Activated T-helper 1 cell treated with anti-CD3 and anti-CD28 coated beads, Interleukin-12 subunit alpha, Interleukin-12 subunit beta, Interleukin-2, Interleukin-4 antibody, amounts not matched to agents 30 ng/mL and 10 ng/mL and 1 ng/mL, durations not matched to agents 14 hours and 24 hours and 36 hours (primary cell): ENCODE data around the gene ITIH5. TPM values are rescaled to one million over a fixed set of nuclear protein-coding genes. Genes with fewer than 3 reads are reported as not detected.

Experiments
- DNase-seq: peaks from one replicate; pipeline ENCODE4 v3.0.0; 2021; ENCODE audit warnings: low spot score
- H3K27ac Mint-ChIP-seq: one replicate; pipeline ENCODE4 v1.8.0; 2021; ENCODE audit warnings: mild to moderate bottlenecking, mixed read lengths
- H3K27me3 Mint-ChIP-seq: one replicate; pipeline ENCODE4 v1.8.0; 2022; ENCODE audit warnings: mild to moderate bottlenecking, moderate library complexity, mixed read lengths; ENCODE audit not compliant: insufficient read depth
- H3K36me3 Mint-ChIP-seq: one replicate; pipeline ENCODE4 v1.8.0; 2021; ENCODE audit warnings: low read depth, mixed read lengths
- H3K4me1 Mint-ChIP-seq: one replicate; pipeline ENCODE4 v1.8.0; 2021; ENCODE audit warnings: low read depth, mixed read lengths
- H3K4me3 Mint-ChIP-seq: one replicate; pipeline ENCODE4 v1.8.0; 2021; ENCODE audit warnings: mild to moderate bottlenecking, moderate library complexity, mixed read lengths
- H3K9me3 Mint-ChIP-seq: one replicate; pipeline ENCODE4 v1.8.0; 2021; ENCODE audit warnings: mixed read lengths
- intact Hi-C: fragments of 100-400 bp; cut with micrococcal nuclease; formaldehyde crosslinking; loops from one replicate; pipeline ENCODE4 v1.15.1; 2024
- total RNA-seq: library from RNA; stranded (reverse); gene quantifications from 2 replicates; pipeline ENCODE4 v1.2.3, GENCODE V29; 2022

The ITIH5 gene
- total RNA-seq, 1 donor from 2014 or later: not detected

DNA sequence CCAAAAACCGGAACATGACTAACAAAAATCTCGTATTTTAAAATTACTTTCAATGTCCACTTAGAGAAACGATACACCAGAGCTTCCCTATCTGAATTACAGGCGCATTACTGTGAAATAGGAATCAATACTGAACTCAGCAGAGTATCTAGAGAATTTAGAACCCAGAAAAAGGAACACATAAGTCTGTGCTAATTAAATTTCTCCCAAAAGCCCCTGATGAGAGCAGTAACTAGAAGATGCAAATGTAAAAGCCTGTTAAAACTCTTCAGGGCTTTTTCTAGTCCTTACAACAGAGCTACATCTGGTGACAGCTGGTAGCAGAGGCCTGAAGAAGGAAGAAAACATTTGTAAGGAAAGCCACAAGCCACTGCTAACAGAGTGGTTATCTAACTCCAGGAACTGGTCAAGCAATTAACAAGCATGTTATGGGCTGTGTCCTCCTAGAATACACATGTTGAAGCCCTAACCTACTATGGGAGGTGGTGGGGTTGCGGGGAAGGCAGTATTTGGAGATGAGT is 24.2 kb downstream of the ITIH5 start:
- Mint-ChIP-seq H3K27me3 (peaks cover 8% of the 10 kb centered on the region), H3K36me3 (no peaks in the 10 kb centered on the region), H3K27ac (no peak overlapping the region), H3K4me3 (no peak overlapping the region), H3K9me3 (no peaks in the 10 kb centered on the region), H3K4me1 (no peaks in the 10 kb centered on the region)
- no peak for DNase-seq
- intact Hi-C loops: no loop called here

DNA sequence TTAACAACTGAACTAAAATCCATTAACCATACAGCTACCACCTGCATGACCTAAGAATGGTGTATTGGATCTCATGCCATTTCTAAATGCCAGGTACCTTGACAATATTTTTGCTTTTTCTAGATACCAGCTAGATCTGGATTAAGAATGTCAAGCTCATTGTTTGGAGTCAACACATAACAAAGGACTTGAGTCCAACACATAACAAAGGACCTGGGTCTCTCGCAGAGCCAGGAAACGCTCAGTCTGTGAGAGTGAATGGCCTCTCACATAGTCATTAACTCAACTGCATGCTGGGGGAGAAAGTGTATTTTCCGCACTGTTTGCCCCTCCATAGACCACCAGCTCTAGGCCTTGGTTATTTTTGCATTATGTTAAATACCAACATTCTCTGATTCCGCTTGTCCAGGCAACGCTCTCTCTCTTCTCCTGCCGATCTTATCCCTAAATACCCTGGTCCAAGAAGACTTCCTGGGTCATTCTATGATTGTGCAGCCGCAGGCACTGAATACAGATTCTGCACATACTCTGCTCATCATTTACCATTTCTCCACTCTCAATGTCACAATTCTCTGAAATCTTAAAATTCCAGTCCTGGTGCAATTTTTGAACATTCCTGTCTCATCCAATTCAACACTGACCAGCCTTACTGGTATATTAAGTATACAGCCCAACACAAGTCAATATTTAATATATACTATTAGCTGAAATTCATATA is 31.2 kb downstream of the ITIH5 start:
- H3K27ac Mint-ChIP-seq: no peak overlapping the region
- intact Hi-C loops: no loop called here
- no peak overlapping the region for H3K4me3 Mint-ChIP-seq
- no peak for DNase-seq
- no peaks in the 10 kb centered on the region for H3K36me3 Mint-ChIP-seq
- peaks cover 3% of the 10 kb centered on the region for H3K27me3 Mint-ChIP-seq
- H3K9me3 Mint-ChIP-seq: no peaks in the 10 kb centered on the region
- H3K4me1 Mint-ChIP-seq: no peaks in the 10 kb centered on the region

DNA sequence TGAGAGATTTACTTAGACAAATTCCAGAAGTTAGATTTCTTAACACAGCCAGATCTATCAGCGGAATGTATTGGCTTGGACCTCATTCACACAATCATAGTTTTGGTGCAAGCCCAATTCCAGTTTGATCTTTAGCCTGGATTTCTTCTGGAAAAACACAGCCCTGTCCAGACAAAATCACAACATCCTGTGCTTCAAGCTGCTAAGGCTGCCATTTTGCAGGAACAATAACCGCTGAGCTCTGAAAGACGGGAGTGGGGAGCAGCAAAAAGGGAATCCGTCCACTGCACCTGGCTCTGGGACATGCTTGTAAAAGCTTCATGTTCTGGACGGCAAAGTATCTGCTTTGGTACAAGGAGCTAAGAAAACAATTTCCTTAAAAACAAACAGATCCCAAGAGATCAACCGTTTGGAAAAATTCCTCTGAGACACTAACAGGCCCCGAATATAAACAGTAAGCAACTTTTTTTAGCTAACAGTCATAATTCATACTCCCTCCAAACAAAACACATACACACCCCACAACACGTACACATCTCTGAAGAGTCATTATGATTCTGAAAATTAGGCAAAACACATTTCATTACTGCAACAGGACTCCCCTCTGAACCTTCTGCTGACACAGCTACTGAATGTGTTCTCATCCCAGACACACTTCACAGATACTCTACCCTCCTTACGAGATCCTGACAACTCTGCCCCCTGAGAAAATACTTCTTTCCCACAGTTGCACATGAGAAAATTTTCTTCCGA is 32.4 kb downstream of the ITIH5 start:
- H3K36me3 Mint-ChIP-seq: no peaks in the 10 kb centered on the region
- H3K27me3 Mint-ChIP-seq: peaks cover 3% of the 10 kb centered on the region
- no peak overlapping the region for H3K27ac Mint-ChIP-seq
- intact Hi-C loops: no loop called here
- no peak overlapping the region for H3K4me3 Mint-ChIP-seq
- no peaks in the 10 kb centered on the region for H3K9me3 Mint-ChIP-seq
- DNase-seq: no peak
- H3K4me1 Mint-ChIP-seq: no peaks in the 10 kb centered on the region

DNA sequence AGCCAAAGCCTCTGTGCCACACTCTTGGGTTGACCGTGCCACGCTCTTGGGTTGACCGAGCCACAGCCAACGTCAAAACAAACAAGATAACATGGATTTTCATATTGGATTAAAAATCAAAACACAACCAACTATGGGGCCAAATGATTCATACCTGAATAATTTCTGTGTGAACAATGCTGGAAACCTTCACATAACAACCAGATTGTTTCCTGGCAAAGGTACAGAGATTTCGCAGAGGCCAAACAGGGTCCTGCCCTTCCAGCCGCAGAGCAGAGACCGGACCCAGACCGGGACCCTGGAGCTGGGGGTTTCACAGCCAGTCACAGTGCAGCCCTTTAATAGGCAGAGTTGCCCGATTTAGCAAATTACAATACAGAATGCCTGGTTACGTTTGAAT is 40.5 kb downstream of the ITIH5 start:
- H3K9me3 Mint-ChIP-seq: peaks cover 3% of the 10 kb centered on the region
- no peaks in the 10 kb centered on the region for H3K4me1 Mint-ChIP-seq
- H3K4me3 Mint-ChIP-seq: no peak overlapping the region
- H3K27ac Mint-ChIP-seq: no peak overlapping the region
- H3K27me3 Mint-ChIP-seq: peaks cover 8% of the 10 kb centered on the region
- H3K36me3 Mint-ChIP-seq: no peaks in the 10 kb centered on the region
- no peak for DNase-seq
- intact Hi-C loops: no loop called here

DNA sequence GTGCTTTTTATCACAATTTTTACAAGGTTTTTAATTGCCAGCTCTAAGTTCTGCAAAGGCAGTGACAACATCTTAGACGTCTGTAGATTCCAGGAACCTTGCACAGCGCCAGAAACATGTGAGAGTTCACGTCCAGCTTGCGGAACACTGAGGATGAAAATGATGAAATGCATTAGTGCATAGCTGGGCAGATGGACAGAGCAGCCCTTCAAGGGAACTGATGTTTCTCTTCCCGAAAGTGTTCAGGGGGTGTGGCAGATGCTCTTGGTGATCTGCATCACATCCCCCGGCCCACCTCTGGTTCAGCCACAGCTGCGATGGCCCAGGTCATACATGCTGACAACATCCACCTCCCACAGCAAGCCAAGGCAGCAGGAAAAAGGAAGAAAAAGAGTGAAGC is 40.9 kb downstream of the ITIH5 start:
- intact Hi-C loops: no loop called here
- Mint-ChIP-seq H3K36me3 (no peaks in the 10 kb centered on the region), H3K4me1 (no peaks in the 10 kb centered on the region), H3K27ac (no peak overlapping the region), H3K27me3 (peaks cover 8% of the 10 kb centered on the region), H3K9me3 (peaks cover 3% of the 10 kb centered on the region), H3K4me3 (no peak overlapping the region)
- DNase-seq: no peak

DNA sequence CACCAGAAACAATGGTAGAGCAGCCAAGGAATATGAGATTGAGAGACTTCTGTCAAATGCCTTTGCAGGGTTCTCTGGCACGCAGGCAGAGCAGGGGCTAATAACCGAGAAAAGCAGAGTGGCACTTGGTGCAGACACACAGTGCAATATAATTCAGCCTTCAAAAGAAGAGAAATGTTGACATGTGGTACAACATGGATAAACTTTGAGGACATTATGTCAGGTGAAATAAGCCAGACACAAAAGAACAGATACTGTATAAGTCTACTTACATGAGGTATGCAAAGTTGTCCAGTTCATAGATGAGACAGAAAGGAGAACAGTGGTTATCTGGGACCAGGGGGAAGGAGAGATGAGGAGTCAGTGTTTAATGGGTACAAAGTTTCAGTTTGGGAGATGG is 41.8 kb downstream of the ITIH5 start:
- peaks cover 10% of the 10 kb centered on the region for H3K27me3 Mint-ChIP-seq
- H3K27ac Mint-ChIP-seq: no peak overlapping the region
- H3K36me3 Mint-ChIP-seq: no peaks in the 10 kb centered on the region
- peaks cover 3% of the 10 kb centered on the region for H3K9me3 Mint-ChIP-seq
- intact Hi-C loops: no loop called here
- DNase-seq: no peak
- H3K4me3 Mint-ChIP-seq: no peak overlapping the region
- H3K4me1 Mint-ChIP-seq: no peaks in the 10 kb centered on the region

DNA sequence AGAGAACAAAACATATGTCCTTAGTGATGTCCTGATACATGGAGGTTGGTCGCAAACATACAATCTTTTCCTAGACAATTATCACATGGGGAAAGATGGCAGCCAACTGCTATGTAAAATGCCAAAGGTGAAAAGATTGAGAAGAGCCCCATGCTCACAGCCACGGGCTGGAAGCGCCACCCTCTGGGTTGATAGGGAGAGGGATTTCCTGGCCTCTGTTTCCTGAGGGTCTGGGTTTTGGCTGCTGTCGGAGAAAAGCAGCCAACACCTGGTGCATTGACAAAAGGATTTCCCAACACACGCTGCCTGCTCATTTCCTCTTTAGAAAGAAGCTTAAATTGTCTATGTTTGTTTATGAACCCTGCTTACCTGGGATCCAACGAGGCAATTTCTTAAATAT is 43.8 kb downstream of the ITIH5 start:
- H3K4me1 Mint-ChIP-seq: no peaks in the 10 kb centered on the region
- no peaks in the 10 kb centered on the region for H3K9me3 Mint-ChIP-seq
- no peak overlapping the region for H3K27ac Mint-ChIP-seq
- intact Hi-C loops: no loop called here
- no peak overlapping the region for H3K4me3 Mint-ChIP-seq
- H3K27me3 Mint-ChIP-seq: peaks cover 10% of the 10 kb centered on the region
- no peak for DNase-seq
- no peaks in the 10 kb centered on the region for H3K36me3 Mint-ChIP-seq

DNA sequence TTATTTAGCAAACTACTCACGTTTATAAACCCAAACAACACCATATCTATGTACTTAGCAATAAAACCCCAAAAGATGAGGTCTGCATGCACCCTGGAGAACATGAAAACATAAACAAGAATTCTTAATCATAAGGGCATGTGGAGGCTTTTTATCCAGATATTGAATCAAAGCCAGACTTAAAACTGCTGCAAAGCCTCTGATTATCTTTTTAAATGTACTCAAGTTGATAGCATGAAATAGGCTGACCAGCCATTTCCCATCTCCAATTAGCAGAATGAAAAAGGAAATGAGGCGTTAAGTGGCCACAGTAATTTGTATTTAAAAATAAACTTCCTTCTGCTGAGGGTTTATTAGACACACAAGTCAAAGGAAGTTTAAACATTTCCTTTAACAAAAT is 48.3 kb downstream of the ITIH5 start:
- Mint-ChIP-seq H3K4me1 (no peaks in the 10 kb centered on the region), H3K36me3 (no peaks in the 10 kb centered on the region), H3K27me3 (peaks cover 14% of the 10 kb centered on the region), H3K4me3 (no peak overlapping the region), H3K9me3 (no peaks in the 10 kb centered on the region), H3K27ac (no peak overlapping the region)
- DNase-seq: no peak
- intact Hi-C loops: no loop called here

DNA sequence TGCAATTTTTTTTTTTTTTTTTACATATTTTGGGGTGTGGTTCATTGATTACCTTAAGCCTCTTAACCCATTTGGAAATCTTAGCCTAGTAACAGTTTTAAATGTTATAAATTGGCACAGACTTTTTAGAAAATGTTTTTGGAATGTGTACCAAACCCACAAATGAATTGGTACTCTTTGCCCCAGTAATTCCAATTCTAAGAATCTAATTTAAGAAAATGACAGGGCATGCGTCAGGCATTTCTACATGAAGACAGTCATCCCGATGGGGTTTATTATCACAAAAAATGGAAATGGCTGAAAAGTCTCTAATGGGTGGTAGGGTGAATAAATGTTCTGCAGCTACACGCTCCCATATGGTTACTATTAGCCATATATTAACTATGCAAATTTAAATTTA is 54.9 kb downstream of the ITIH5 start:
- Mint-ChIP-seq H3K36me3 (no peaks in the 10 kb centered on the region), H3K4me3 (no peak overlapping the region), H3K27ac (no peak overlapping the region), H3K27me3 (peaks cover 11% of the 10 kb centered on the region), H3K4me1 (no peaks in the 10 kb centered on the region), H3K9me3 (no peaks in the 10 kb centered on the region)
- DNase-seq: no peak
- intact Hi-C loops: no loop called here

DNA sequence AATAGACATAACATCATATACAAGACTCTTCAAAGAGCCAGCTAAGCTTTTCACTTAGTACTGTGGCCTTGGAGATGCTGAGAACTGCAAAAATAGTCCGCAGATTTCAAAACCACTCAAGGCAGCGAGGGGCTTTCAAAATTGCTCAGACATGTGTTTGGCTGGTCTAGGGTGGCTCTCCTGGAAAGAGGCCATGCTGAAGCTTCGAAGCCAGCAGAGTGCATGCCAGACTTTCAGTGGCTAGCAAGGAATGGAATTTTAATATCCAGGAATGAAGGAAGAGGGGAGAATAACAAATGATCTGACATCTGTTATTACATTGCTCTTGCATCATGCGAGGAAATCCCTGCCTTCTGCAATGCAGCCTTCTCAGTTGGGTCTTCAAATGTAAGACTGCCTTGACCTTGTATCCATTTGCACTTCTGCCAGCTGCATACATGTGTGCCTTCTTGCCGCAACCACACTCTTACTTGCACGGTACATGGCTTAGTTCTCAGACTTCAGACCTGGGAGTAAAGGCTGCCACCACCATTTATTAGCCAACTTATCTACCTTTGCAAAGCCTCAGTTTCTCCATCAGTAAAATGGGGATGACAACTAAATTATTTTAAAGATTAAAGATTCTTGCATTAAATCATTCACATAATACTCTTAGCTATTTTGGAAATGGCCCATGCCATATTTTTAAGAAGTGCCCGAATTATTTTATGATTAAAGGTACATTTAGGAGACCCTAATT is 55.9 kb downstream of the ITIH5 start:
- Mint-ChIP-seq H3K4me1 (no peaks in the 10 kb centered on the region), H3K9me3 (no peaks in the 10 kb centered on the region), H3K36me3 (no peaks in the 10 kb centered on the region), H3K27ac (no peak overlapping the region), H3K27me3 (peaks cover 7% of the 10 kb centered on the region), H3K4me3 (no peak overlapping the region)
- no peak for DNase-seq
- intact Hi-C loops: no loop called here

DNA sequence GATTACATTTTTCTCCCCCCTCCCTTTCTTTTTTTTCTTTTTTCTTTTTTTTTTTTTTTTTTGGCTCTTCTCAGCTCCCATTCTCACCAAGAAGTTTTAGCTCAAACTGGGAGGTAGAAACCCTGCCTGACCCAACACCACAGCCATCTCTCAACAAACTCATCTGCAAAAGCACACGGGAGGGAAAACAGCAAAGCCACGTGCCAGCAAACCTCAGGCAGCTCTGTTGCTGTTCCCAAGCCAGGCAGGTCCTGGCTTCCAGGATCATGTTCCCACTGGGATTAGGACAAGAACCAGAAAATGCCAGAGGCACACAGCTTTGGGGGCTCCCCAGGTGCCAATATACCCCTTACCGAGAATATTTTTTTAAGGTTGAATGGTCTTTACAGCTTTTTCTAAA is 56.7 kb downstream of the ITIH5 start:
- Mint-ChIP-seq H3K36me3 (no peaks in the 10 kb centered on the region), H3K4me3 (no peak overlapping the region), H3K4me1 (no peaks in the 10 kb centered on the region), H3K9me3 (no peaks in the 10 kb centered on the region), H3K27ac (no peak overlapping the region), H3K27me3 (peaks cover 2% of the 10 kb centered on the region)
- intact Hi-C loops: no loop called here
- DNase-seq: no peak

DNA sequence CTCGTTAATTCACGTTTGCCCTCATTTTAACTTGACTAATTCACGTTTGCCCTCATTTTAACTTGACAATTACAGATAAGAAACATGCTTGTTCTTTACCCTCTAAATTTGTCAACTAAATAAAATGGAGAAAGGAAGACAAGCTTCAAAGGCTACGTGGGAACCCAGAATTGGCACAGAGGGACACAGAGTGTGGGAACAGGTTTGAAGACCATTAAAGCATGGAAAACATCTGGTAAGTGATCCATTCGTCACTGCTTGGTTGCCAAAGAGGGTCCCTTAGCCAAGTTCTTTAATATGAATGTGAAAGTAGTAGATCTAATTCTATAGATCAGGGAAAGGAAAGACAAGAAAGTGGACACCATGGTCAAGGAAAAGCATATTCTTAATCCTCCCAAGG is 57.2 kb downstream of the ITIH5 start:
- peaks cover 2% of the 10 kb centered on the region for H3K27me3 Mint-ChIP-seq
- no peak for DNase-seq
- H3K27ac Mint-ChIP-seq: no peak overlapping the region
- intact Hi-C loops: no loop called here
- H3K36me3 Mint-ChIP-seq: no peaks in the 10 kb centered on the region
- no peak overlapping the region for H3K4me3 Mint-ChIP-seq
- no peaks in the 10 kb centered on the region for H3K9me3 Mint-ChIP-seq
- H3K4me1 Mint-ChIP-seq: no peaks in the 10 kb centered on the region

DNA sequence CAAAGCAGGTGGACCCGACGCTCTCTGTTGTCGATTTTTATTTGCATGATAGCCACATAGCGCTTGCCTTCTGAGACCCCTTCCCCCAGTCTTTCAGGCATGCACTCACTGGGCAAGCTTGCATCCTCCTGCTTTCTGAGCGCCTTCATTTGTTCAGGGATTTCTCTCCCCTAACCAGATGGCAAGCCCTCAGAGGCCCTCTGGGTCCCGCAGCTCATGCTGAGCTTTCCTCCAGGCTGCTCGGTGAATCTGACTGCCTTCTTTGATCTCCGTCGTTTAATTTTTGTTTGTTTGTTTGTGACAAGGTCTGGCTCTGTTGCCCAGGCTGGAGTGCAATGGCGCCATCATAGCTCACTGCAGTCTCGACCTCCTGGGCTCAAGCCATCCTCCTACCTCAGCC is 58.8 kb downstream of the ITIH5 start:
- H3K27me3 Mint-ChIP-seq: peaks cover 2% of the 10 kb centered on the region
- H3K27ac Mint-ChIP-seq: no peak overlapping the region
- intact Hi-C loops: no loop called here
- DNase-seq: no peak
- no peak overlapping the region for H3K4me3 Mint-ChIP-seq
- no peaks in the 10 kb centered on the region for H3K9me3 Mint-ChIP-seq
- H3K36me3 Mint-ChIP-seq: no peaks in the 10 kb centered on the region
- no peaks in the 10 kb centered on the region for H3K4me1 Mint-ChIP-seq
